NCI-H1048 (cell line): Measurements from ENCODE around the gene TMEM255B.
"Not testable (repeated sequence)": the region's sequence is repeated elsewhere in the genome, so short reads cannot be mapped to it uniquely, and the experiment has no call there.

Experiments used
- DNase-seq: peaks from one replicate; lab custom pipeline; 2025; lab: John Stamatoyannopoulos, UW

The TMEM255B gene

DNA sequence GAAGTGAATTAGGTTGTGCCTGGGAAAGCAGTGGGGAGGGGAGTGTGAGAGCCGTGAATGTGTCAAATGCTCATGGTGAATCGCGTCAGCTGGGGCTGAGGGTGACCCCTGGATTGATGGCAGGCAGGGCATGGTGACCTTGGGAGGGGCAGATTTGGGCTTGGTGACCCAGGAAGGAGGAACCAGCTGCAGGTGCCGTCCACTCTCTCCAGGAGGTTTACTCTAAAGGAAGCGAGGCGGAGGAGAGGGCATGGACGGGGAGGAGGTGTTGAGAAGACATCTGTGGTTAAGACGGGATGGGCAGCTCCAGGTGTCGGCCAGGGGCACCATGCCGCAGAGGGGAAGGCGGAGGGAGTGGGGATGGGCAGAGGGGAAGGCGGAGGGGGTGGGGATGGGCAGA, 28.7 kb downstream of the TMEM255B start:
- DNase-seq: no peak

DNA sequence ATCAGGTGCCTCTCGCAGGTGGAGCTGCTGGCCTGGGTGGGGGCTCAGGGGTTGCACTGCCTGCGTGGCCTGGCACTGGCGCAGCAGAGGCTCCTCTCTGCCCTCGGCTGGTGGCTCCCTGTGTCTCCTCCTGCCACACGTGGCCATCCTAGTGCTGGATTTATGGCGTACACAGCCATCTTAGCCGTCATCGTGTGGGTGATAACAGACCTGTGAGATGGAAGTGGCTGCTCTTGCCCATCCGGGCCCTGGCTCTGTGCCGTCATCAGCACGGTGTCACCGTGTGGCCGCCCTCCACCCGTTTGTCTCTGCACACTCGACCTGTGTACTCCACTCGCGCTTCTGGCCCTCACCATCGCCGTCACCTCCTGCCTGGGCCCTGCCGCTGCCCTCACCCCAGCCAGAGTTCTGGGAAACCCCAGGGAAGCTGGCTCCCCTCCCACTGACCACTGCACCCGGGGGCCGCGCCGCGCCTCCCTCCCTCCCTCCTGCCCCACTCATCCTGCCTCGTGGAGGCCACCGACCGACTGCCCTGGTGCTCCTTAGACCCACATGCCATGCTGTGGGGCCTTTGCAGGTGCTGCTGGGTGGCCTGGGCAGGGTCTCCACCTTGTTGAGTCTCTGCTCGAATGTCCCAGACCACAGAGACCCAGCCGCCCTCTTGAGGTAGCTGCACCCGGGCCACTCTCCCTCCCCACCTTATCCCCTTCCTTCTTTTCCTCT, 29.5 kb downstream of the TMEM255B start:
- no peak for DNase-seq

DNA sequence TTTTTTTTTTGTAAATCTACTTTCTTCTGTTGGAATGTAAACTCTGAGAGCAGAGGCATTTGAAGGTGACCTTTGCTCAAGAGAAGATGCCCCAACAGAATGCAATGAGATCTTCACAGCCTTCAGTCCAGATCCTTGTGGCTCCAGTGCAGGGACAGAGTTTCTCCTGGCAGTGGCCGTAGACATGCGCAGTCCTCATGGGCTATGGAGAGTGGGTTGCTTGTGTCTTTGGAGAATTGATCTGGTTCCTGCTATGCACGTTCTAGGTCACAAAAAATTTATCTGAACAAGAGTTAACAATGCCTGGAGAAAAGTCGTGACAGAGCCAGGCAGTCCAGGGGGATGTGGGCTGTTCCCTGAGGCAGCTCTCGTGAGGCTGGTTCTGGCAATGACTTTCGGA, 30.1 kb downstream of the TMEM255B start:
- no peak for DNase-seq

DNA sequence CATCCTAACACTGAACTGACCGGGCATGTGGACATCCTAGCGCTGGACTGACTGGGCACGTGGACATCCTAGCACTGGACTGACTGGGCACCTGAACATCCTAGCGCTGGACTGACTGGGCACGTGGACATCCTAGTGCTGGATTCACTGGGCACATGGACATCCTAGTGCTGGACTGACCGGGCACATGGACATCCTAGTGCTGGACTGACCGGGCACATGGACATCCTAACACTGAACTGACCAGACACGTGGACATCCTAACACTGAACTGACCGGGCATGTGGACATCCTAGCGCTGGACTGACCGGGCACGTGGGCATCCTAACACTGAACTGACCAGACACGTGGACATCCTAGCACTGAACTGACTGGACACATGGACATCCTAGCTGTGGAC, 30.9 kb downstream of the TMEM255B start:
- DNase-seq: not testable (repeated sequence)

DNA sequence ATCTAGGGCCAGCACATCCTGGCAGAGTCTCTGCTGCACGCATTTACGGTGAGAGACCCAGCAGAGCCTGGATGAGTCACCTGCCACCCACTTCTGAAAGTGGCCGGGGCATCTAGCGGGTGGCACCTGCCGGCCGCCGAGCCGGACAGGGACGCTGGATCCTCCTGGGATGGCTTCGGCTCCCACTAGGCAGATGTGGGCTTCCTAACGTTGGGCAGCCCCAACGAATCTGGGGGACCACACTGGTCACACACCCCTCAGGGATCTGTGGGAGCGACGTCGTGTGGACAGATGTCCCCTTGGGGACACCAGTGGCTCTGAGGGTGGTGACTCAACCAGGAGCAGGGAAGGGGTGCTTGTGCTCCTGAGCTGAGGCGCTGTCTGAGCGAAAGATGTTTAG, 32.2 kb downstream of the TMEM255B start:
- no peak for DNase-seq

DNA sequence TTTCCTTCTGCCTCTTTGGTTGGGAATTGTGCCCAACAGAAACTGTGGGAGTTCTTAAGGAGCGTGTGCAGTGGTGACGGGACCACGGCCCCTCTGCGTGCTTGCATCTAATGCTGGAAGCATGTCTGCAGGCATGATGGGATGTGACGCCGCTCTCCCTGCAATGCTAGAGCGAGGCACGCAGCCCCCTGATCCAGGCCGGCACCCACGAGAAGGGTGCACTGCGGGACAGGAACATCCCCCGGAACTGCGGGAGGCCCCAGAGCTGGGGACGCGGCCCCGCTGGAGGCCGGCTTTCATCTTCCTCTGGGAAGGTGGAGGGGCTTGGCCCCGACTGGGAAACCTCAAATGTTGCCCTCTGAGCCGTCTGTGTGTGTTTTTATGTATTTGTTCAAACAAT, 32.7 kb downstream of the TMEM255B start:
- no peak for DNase-seq

DNA sequence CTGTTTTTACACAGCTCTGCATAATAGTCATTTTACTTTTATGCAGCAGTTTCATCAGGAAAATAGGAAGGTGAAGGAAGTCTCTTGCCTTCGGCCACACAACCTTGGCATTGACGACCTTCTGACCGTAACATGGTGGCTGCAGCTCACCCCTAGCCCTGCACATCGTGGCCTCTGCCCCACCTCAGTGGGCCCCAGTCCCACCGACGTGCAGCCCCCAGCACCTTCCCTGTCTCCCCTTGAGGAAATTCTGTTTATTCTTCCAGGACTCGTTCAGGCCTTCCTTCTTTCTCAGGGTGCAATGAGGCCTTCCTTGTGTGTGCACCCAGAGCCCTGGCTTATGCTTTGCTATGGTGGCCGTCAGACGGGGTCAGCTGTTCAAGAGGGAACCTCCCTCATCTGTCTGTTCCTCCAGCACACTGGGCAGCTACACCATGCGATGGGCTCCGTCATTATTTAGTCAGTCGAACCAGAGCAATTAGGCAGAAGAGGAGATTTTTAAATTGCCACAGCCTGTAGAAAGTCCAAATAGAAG, 33.3 kb downstream of the TMEM255B start:
- DNase-seq: no peak

DNA sequence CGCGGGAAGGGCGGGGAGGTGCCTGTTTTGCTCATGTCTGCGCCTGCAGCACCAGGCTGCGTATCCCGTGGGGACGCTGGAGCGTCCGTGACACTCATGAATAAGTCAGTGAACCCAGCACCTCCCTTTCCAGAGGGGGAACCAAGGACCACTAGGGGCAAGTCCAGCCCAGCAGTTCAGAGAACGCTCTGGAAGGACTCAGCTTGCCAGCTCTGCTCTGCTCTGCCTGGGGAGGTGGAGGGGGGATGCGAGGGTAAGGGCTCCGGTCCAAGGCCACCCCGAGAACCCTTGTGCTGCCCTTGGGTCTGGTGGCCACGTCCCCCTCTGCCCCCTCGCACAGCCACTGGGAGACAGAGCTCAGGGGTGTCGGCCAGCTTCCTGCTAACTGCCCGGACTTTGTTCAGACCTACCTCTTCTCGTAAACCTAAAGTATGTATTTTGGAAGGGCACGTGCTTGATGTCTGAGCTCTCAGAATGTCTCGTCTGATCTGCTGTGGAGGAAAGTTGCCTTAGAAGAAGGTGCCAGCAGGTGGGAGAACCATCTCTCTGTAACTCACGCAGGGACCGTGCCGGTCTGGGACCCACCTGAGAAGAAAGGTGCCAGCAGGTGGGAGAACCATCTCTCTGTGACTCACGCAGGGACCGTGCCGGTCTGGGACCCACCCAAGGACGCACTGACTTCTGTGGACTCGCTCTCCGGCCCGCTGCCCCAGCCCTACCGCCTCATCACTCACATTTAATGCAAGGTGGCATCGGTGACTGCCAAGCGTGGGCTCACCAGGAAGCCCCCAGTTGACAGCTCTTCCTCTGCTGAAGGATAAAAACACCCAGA, 34.1 kb downstream of the TMEM255B start:
- no peak for DNase-seq

DNA sequence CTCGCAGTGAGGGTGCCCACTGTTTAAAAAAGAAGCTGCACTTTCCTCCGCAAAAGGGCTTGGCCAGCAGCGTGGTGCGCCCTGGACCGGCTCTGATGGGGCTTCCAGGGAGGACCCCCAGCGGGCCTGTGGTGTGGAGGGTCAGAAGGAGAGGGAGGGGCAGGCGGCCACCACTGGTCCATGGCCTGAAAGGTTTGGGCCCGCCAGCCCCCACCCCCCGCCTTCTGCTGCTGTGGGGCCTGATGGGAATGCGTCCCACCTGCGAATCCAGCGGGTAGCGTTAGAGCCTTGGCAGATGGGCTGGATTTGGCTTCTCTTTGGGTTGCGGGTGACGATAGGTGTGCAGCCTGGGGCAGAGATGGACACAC, 34.7 kb downstream of the TMEM255B start:
- no peak for DNase-seq

DNA sequence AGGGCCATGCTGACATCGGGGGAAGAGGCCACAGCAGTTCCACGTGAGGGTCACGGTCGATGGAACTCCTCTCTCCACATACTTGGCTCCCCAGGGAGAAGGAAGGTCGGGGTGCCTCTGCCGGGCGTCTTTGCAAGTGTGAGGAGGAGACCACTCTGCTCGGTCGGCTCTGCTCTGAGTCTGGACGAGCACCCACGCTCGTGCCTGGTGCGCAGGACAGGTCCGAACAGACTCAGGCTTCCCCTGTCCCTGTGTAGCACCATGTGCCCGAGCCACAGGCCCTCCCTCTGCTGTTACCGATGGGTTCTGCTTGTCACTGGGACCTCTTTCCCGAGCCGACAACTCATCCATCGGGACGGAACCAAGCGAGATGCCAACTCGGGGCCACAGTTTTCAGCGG, 35.1 kb downstream of the TMEM255B start:
- no peak for DNase-seq

DNA sequence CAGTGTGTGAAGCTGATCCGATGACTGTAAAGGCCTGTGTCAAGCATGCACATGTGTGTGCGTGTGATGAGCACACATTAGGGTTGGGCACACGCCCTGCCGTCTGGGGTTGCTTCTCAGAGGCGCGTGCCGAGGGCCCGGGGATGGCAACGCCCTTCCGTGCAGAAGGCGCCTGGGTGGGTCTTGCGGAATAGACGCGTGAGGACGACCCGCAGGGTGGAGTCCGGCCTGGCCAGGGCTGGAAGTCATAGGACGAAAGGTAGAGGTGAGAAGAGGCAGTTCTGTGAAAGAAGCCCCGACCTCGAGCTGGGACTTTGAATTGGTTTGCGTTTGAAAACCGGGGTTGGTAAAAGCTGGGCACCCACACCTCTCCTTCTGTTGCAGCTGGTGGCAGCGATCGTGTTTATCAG, 35.7 kb downstream of the TMEM255B start:
- no peak for DNase-seq

DNA sequence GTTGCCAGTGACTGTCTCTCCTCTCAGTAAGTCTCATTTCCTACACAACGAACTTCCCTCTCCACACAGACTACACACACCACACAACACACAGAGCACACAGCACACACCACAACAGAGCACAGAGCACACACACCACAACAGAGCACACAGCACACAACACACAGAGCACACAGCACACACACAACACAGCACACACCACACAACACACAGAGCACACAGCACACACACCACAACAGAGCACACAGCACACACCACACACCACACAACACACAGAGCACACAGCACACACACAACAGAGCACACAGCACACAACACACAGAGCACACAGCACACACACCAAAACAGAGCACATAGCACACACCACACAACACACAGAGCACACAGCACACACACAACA, 36.3 kb downstream of the TMEM255B start:
- DNase-seq: not testable (repeated sequence)

DNA sequence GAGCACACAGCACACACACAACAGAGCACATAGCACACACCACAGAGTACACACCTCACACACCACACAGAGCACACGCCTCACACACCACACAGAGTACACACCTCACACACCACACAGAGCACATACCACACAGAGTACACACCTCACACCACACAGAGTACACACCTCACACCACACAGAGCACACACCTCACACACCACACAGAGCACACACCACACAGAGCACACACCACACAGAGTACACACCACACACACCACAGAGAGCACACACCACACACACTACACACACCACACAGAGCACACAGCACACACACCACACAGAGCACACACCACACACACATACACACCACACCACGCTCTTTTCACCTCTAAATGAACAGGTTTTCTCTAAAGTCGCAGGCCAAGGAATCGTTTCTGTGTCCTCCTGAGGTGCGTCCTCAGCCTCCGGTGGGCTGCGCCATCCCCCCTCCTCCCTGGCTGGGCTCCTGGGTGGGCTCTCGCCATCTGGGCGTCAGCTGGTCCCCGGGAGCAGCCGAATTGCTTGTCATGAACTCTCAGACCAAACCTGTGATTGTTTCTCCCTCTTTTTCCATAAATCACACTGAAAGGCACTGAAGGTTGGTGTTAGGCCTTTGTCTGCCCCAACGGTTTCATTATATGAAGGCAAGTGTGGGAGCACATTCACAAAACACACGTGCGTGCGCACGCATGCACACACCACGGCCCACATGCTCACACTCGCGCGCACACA, 37.4 kb downstream of the TMEM255B start:
- no peak for DNase-seq

DNA sequence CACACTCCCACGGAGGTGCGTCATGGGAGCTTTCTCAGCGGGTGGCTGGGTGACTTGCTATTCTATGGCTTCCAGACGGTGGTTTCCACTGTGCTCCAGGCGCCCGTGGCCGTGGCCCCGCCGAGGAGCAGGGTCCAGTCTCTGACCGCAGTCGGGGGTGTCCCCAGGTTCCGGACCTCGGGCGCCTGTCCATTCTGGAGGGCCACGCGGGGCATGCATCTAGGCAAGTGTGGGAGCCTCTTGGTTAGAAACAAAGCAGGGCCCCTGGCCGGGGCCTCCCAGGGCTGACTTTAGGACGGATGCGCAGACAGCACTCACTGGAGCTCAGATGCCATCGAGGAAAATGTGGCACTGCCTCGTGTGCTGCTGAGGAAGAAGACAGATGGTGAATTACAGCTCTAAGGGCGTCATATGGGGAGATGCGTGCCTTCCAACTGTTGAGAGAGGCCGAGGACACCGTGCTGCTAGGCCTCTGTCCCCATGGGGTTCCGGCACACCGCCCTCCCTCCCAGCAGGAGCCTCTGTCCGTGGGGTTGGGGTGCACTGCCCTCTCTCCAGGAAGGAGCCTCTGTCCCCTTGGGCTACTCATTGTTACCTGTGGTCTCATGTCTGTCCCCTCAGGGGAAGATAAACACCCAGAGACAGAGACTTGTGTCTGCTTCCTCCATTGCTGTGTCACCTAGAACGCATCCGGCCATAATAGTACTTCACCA, 38.1 kb downstream of the TMEM255B start:
- no peak for DNase-seq

DNA sequence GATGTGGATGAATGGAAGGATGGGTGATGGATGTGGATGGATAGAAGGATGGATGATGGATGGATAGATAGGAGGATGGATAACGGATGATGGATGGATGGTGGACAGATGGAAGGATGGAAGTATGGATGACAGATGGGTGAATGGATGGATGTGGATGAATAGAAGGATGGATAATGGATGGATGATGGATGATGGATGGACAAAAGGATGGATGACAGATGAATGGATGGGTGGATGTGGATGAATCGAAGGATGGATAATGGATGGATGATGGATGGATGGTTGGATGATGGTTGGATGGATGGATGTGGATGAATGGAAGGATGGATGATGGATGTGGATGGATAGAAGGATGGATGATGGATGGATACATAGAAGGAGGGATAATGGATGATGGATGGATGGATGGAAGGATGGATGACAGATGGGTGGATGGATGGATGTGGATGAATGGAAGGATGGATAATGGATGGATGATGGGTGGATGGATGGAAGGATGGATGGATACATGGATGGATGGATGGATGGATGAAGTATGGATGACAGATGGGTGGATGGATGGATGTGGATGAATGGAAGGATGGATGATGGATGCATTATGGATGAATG, 39.3 kb downstream of the TMEM255B start:
- no peak for DNase-seq

DNA sequence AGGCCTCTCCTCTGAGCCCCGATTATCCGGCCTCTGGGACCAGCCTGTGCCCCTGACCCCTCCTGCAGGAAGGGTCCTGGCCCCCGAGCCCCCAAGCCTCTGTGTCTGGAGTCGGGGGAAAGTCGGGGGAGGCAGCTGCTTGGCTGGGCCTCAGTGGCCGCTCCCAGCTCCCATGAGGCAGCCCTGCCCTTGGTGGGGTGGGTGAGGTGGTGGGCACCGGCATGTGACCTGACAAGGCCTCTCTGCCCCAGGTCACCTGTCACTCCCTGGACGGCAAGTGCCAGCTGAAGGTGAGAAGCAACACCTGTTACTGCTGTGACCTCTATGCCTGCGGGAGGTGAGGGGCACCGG, 41.5 kb downstream of the TMEM255B start:
- DNase-seq: no peak

DNA sequence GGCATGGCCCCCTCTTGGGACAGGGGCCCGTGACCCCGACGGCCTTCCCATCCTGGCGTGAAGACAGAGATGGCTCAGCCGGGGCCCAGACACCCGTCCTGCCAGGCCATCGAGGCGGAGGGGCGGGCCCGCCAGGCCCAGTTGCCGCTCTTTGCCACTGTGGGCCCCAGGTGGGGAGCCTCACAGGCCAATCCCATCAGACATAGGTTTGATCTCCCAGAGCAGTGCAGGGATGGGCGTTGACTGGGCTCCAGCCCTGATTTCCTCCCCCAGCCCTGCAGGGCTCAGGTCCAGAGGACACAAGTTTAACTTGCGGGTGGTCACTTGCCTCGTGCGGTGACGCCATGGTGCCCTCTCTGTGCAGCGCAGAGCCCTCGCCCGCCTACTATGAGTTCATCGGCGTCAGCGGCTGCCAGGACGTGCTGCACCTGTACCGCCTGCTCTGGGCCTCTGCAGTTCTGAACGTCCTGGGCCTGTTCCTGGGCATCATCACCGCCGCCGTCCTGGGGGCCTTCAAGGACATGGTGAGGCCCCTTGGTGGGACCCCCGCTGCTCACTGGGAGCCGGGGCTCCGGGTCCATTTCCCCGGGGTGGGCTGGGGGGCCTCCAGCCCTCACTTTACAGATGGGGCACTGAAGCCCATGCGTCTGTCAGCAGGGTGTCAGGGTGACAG, 42.4 kb downstream of the TMEM255B start:
- DNase-seq: no peak

DNA sequence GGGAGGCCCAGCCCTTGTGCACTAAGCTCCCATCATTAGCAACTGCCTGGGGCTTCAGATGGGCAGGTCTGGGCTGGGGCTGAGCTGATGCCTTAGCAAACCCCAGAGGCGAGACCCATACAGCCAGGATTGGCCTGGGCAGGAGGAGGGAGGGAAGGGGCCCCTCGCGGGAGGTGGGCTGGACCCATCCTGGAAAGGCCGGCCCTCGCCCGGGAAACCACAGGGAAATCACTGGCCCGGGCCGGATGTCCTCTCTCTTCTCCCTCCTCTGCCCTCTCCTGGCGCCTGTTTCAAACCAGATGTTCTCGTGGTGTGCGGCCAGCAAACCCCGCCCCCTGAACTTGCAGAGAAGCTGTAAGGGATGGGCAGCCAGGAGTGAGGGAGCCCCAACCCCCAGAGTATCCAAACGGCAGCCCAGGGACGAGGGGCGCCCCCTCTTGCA, 43.1 kb downstream of the TMEM255B start:
- DNase-seq: no peak

DNA sequence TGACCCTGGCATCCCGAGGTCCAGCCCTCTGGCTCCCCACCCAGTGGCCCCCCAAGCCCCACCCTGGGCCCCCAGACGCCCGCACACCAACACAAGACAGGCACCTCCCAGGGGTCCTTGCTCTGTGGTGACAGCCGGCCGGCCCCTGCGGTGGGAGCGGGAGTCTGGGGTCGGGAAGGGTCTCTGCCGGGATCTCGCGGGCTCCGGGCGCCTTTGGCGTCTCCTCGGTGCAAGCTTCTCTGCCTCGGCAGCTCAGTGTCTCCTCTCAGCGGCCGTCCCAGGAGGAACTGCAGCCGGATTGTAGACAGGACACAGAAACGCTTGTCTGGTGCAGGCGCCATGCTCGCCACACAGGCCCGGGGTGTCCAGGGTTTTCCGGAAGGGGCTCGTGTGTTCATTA, 43.7 kb downstream of the TMEM255B start:
- no peak for DNase-seq

DNA sequence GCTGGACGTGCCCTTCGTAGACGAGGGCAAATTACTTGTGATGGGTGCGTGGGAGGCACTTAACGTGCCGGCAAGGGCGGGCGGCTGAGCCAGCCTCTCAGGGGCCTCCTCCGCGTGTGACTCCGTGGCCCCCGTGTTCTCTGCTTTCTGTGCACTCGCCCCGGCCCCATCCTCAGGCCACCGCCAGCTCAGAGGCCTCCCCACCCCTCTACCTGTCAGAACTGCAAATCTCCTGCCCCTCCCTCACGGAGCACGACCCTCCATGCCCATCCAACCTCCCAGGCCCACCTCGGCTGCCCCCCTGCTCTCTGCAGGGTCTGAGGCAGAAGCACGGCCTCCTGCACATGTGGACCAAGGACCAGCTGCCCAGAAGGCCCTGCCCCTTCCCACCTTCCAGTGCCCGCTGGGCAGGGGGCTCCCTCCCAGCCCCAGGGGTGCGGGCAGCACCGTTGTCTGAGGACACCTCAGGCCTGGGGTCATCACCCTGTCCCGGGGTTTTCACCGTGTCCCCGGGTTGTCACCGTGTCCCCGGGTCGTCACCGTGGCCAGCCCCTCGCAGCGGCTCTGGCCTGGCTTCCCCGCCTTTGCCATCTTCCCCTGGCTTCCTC, 44.5 kb downstream of the TMEM255B start:
- DNase-seq: no peak
